Ovary (tissue), 3 donors: ENCODE data around the gene HBP1.

Experiments used
- POLR2A ChIP-seq: fragments of 450-650 bp; IDR thresholded peaks from one replicate; pipeline ENCODE4 v1.6.1; 2017; ENCODE audit warnings: antibody characterized with exemption, mild to moderate bottlenecking, moderate library complexity
- TF ChIP-seq, protein P1 (sequence below), 3 donors: fragments of 450-650 bp in 2 of 3; fragments of 200-600 bp in 1 of 3; IDR thresholded peaks; one replicate each; pipeline versions ENCODE4 v1.5.1 to v1.8.0; 2016 to 2022; ENCODE audit warnings: antibody characterized with exemption in 3 of 3, mild to moderate bottlenecking in 1 of 3
- donor health status: DM: no; HTN: no; CAD: no.

DNA sequence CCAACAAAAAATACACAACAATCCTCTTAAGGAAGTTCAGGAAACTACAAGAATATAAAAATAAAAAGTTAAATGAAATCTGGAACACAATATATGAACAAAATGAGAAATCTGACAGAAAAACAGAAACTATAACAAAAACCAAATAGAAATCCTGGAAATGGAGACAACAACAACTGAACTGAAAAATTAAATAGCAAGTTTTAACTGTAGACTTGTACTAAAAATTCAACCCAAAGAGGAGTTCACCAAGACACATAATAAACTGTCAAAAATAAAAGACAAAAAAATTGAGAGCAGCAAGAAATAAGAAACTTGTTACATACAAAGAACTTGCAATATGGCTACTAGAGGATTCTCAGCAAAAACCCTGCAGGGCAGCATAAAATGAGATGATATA lies 45.1 kb downstream of the HBP1 start:
- no peak for TF ChIP-seq POLR2A
- TF ChIP-seq, protein P1, sequence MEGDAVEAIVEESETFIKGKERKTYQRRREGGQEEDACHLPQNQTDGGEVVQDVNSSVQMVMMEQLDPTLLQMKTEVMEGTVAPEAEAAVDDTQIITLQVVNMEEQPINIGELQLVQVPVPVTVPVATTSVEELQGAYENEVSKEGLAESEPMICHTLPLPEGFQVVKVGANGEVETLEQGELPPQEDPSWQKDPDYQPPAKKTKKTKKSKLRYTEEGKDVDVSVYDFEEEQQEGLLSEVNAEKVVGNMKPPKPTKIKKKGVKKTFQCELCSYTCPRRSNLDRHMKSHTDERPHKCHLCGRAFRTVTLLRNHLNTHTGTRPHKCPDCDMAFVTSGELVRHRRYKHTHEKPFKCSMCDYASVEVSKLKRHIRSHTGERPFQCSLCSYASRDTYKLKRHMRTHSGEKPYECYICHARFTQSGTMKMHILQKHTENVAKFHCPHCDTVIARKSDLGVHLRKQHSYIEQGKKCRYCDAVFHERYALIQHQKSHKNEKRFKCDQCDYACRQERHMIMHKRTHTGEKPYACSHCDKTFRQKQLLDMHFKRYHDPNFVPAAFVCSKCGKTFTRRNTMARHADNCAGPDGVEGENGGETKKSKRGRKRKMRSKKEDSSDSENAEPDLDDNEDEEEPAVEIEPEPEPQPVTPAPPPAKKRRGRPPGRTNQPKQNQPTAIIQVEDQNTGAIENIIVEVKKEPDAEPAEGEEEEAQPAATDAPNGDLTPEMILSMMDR (IDR thresholded peaks at IDR 0.05) = no peak
